Liver (tissue), 3 donors: ENCODE results near the gene TPR.

Experiments
- CTCF ChIP-seq: fragments of 150-350 bp; IDR thresholded peaks from 2 replicates; pipeline ENCODE4 v1.5.1; 2017; ENCODE audit warnings: improper control_type of control experiment, low read depth, low read length; ENCODE audit not compliant: missing input control
- RXRA ChIP-seq, 2 donors: IDR thresholded peaks; 2 replicates each; pipeline ENCODE4 v1.6.1; 2017 to 2018; ENCODE audit warnings: antibody characterized with exemption in 2 of 2, mild to moderate bottlenecking in 1 of 2
- TAF1 ChIP-seq: conservative IDR thresholded peaks from 2 replicates; pipeline ENCODE4 v1.6.1; 2016; ENCODE audit warnings: antibody characterized with exemption, mild to moderate bottlenecking
- donor health status: healthy.
- donor health status: healthy.

DNA sequence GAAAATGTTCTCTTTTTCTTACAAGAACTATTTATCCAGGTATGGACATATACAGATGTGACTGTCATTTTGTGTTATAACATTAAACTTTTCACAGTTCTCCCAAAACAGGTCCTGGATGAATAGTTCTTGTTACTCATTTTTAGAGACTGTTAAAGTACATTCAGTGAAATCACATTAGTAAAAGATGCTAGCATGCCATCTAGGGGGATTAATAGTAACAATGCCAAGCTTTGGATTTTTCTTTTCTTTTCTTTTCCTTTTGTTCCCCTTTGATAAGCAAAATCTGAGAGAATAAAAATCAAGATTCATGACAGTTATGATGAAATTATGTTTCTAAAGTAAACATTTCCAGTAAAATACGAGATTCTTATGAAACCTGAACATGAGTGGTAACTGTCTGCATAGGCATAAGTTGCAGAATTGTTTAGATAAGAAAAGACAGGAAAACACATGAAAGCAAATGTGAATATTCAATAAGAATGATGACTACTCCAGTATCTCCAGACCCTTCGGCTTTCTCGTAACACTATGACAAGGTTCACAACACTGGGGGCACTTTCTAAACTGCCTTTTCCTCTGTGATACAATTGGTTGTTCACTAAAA is 77.5 kb downstream of the TPR start:
- TF ChIP-seq TAF1 (no peak), CTCF (no peak), RXRA (IDR thresholded peaks at IDR 0.05) (no peak)
